ENCODE measurements around the gene TNS4. TPM values are rescaled to one million over a fixed set of nuclear protein-coding genes. Genes with fewer than 3 reads are reported as not detected.

Gene TNS4
- total RNA-seq, 1 experiment from 2014 or later: 0.59 TPM

DNA sequence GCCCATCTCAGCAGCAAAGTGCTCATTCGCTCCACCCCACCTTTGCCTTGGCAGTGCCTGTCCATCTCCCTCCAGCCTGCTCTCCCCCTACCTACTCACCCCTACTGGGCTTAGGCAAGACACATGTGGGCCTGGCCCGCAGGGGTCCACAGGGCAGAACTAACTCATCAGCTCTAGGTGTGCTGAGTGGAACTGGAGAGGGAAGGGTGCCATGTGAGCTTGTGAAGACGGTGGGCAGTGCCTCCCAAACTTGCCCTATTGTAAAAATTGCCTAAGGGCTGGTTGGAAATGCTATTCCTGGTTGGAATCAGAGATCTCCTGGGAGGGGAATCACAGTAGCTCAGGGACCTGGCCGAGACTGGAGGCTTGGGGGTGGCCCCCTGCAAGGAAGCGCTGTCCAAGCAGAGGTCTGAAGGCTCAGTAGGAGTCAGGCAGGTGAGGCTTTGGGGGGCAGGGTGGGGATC, 29.1 kb upstream of the TNS4 start:
- H2BK15ac ChIP-seq (ENCODE audit: low read depth, low read length): no peak overlapping the region
- no peaks in the 10 kb centered on the region; the same call in 1 of the 2 replicates for H3K27me3 ChIP-seq (ENCODE audit: insufficient read depth, low read length)
- Mint-ChIP-seq H3K36me3 (ENCODE audit: insufficient read depth in 1 of 3, low read depth in 3 of 3) (no peaks in the 10 kb centered on the region; a peak in 2 of 7 replicates), H3K4me3 (no peak overlapping the region), H3K27ac (no peak overlapping the region; a peak in 1 of 7 replicates), H3K9me3 (peaks cover 3% of the 10 kb centered on the region in 2 experiments; a peak in 2 of 5 replicates), H3K27me3 (ENCODE audit: low read depth) (peaks cover 5% of the 10 kb centered on the region), H3K4me1 (peaks cover 10 to 22% of the 10 kb centered on the region in 2 experiments)
- WGBS (ENCODE audit: extremely low coverage, insufficient read length, low lambda C conversion rate): no CpG with 5 or more reads among the region's 5 CpGs
- no peak overlapping the region for H3K9ac ChIP-seq (ENCODE audit: extremely low read depth, insufficient read length, low read length)
- H3K9me3 ChIP-seq (ENCODE audit: control insufficient read depth, low read depth, low read length): no peaks in the 10 kb centered on the region
- H2BK20ac ChIP-seq (ENCODE audit: low read depth, low read length, poor library complexity, severe bottlenecking): no peak overlapping the region
- H3T11ph ChIP-seq (ENCODE audit: low read length): no peak overlapping the region
- H3K4me2 ChIP-seq (ENCODE audit: insufficient read depth, insufficient read length, low read length): no peak overlapping the region
- H2AK5ac ChIP-seq (ENCODE audit: insufficient read length, low read length): no peak overlapping the region
- H2AFZ ChIP-seq (ENCODE audit: low read length): no peak overlapping the region
- TF ChIP-seq, protein P1, sequence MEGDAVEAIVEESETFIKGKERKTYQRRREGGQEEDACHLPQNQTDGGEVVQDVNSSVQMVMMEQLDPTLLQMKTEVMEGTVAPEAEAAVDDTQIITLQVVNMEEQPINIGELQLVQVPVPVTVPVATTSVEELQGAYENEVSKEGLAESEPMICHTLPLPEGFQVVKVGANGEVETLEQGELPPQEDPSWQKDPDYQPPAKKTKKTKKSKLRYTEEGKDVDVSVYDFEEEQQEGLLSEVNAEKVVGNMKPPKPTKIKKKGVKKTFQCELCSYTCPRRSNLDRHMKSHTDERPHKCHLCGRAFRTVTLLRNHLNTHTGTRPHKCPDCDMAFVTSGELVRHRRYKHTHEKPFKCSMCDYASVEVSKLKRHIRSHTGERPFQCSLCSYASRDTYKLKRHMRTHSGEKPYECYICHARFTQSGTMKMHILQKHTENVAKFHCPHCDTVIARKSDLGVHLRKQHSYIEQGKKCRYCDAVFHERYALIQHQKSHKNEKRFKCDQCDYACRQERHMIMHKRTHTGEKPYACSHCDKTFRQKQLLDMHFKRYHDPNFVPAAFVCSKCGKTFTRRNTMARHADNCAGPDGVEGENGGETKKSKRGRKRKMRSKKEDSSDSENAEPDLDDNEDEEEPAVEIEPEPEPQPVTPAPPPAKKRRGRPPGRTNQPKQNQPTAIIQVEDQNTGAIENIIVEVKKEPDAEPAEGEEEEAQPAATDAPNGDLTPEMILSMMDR (conservative IDR thresholded peaks at IDR 0.05): no peak
- no peak overlapping the region for H4K8ac ChIP-seq (replicated peaks; ENCODE audit: insufficient read length, low read depth, low read length)
- DNase-seq: no peak
- no peak overlapping the region for H4K91ac ChIP-seq (ENCODE audit: insufficient read length, low read depth, low read length)
- no peaks in the 10 kb centered on the region for H3K79me1 ChIP-seq (ENCODE audit: insufficient read depth, low read depth, low read length, poor library complexity, severe bottlenecking)
- H3K4me1 ChIP-seq (ENCODE audit: insufficient read depth, low read length): no peaks in the 10 kb centered on the region
- no peak overlapping the region for H4K5ac ChIP-seq (ENCODE audit: insufficient read length, low read depth, low read length)
- H3K27ac ChIP-seq (ENCODE audit: insufficient read length, low read depth, low read length): no peak overlapping the region
- no peaks in the 10 kb centered on the region for H4K20me1 ChIP-seq (ENCODE audit: control insufficient read depth, insufficient read depth, insufficient read length)
- H3K56ac ChIP-seq (ENCODE audit: insufficient read length, low read depth, low read length): no peak overlapping the region
- no peak overlapping the region for H3K14ac ChIP-seq (ENCODE audit: insufficient read depth, low read length)
- H3K18ac ChIP-seq (ENCODE audit: insufficient read length, low read depth, low read length): no peak overlapping the region
- H3K4ac ChIP-seq (ENCODE audit: low read depth, low read length): no peak overlapping the region
- H3K23me2 ChIP-seq (ENCODE audit: insufficient read length, low read depth, low read length, poor library complexity, severe bottlenecking): no peaks in the 10 kb centered on the region
- no peak overlapping the region for H2BK12ac ChIP-seq (ENCODE audit: insufficient read length, low read depth, low read length)
- H2BK5ac ChIP-seq (ENCODE audit: insufficient read length, low read length): no peak overlapping the region
- H2BK120ac ChIP-seq (ENCODE audit: low read depth, low read length, poor library complexity, severe bottlenecking): no peak overlapping the region
- H3K79me2 ChIP-seq (ENCODE audit: insufficient read depth, low read length): no peaks in the 10 kb centered on the region
- H3K23ac ChIP-seq (ENCODE audit: insufficient read length, low read depth, low read length): no peak overlapping the region
